ENCODE results near the gene PHF1. TPM values are rescaled to one million over a fixed set of nuclear protein-coding genes. Genes with fewer than 3 reads are reported as not detected.
A peak's percentile ranks its signal among the peaks of the same experiment; 100 is the strongest.

PHF1 gene
- total and polyA plus RNA-seq, 2 of the 13 experiments (the other 11 are each of a cell fraction or from before 2014, with no cell fraction given): 25.4 to 61.9 TPM

DNA sequence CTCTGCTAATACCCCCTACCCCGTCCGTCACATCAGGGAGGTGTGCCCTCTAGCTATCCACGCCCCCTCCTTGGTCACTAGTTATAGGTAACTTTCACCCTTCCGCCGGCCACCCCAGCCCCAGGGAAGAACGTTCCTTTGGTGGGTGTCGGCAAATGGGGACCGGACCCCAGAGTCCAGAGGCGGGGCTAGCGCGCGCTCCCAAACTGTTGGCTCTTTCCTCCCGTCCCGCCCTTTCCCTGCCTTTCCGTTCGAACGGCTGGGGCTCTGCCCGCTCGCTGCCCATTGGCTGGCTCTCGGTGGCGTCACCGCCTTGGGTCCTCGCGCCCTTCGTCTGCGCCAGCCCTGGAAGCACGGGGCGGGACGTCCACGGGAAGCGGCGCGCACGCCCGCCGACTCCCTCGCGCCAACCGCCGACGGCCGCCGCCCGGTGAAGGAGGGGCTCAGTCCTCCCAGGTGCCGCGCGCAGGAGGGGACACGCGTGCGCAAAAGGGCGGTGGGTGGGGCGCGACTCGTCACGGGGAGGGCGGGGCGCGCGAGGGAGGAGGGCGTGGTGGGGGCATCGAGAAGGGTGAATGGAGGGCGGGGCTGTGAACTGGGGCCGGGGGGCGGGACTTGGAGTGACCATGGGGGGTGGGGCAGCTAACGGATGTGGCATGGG lies 634 bp upstream of the PHF1 start (continued):
- TF ChIP-seq SMARCE1 (IDR thresholded peaks at IDR 0.05; ENCODE audit: borderline replicate concordance) (no peak), FOXK2 (IDR thresholded peaks at IDR 0.05) (no peak), BCL6 (CRISPR knock-in tag; IDR thresholded peaks at IDR 0.05) (no peak), RXRA (CRISPR knock-in tag; IDR thresholded peaks at IDR 0.05) (peak; percentile 50; the same call in 1 of the 2 replicates), MYC (CRISPR knock-in tag; IDR thresholded peaks at IDR 0.05; ENCODE audit: borderline replicate concordance) (peak; percentile 92), U2AF1 (optimal IDR thresholded peaks at IDR 0.05; ENCODE audit: low read depth, low read length) (no peak), CBX1 (IDR thresholded peaks at IDR 0.05; ENCODE audit: low read depth) (peak; percentile 91), SNAPC2 (CRISPR knock-in tag; IDR thresholded peaks at IDR 0.05) (peak; percentile 98; the same call in 1 of the 2 replicates), ZNF790 (CRISPR knock-in tag; IDR thresholded peaks at IDR 0.05; ENCODE audit: borderline replicate concordance) (peak; percentile 83; the same call in 1 of the 2 replicates), MTA3 (CRISPR knock-in tag; IDR thresholded peaks at IDR 0.05) (no peak), MEIS2 (CRISPR knock-in tag; IDR thresholded peaks at IDR 0.05) (peak; percentile 91), JUND (CRISPR knock-in tag; IDR thresholded peaks at IDR 0.05) (peak; percentile 70; the same call in 1 of the 2 replicates), NONO (IDR thresholded peaks at IDR 0.05) (no peak), NONO (CRISPR knock-in tag; conservative IDR thresholded peaks at IDR 0.05) (peak; percentile 100)
- TF ChIP-seq, protein P1, sequence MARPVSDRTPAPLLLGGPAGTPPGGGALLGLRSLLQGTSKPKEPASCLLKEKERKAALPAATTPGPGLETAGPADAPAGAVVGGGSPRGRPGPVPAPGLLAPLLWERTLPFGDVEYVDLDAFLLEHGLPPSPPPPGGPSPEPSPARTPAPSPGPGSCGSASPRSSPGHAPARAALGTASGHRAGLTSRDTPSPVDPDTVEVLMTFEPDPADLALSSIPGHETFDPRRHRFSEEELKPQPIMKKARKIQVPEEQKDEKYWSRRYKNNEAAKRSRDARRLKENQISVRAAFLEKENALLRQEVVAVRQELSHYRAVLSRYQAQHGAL (CRISPR knock-in tag; IDR thresholded peaks at IDR 0.05; ENCODE audit: not compliant biosample characterization): peak; percentile 72
- TF ChIP-seq, protein P2, sequence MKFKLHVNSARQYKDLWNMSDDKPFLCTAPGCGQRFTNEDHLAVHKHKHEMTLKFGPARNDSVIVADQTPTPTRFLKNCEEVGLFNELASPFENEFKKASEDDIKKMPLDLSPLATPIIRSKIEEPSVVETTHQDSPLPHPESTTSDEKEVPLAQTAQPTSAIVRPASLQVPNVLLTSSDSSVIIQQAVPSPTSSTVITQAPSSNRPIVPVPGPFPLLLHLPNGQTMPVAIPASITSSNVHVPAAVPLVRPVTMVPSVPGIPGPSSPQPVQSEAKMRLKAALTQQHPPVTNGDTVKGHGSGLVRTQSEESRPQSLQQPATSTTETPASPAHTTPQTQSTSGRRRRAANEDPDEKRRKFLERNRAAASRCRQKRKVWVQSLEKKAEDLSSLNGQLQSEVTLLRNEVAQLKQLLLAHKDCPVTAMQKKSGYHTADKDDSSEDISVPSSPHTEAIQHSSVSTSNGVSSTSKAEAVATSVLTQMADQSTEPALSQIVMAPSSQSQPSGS (CRISPR knock-in tag; IDR thresholded peaks at IDR 0.05): peak; percentile 97
- TF ChIP-seq, protein P3, sequence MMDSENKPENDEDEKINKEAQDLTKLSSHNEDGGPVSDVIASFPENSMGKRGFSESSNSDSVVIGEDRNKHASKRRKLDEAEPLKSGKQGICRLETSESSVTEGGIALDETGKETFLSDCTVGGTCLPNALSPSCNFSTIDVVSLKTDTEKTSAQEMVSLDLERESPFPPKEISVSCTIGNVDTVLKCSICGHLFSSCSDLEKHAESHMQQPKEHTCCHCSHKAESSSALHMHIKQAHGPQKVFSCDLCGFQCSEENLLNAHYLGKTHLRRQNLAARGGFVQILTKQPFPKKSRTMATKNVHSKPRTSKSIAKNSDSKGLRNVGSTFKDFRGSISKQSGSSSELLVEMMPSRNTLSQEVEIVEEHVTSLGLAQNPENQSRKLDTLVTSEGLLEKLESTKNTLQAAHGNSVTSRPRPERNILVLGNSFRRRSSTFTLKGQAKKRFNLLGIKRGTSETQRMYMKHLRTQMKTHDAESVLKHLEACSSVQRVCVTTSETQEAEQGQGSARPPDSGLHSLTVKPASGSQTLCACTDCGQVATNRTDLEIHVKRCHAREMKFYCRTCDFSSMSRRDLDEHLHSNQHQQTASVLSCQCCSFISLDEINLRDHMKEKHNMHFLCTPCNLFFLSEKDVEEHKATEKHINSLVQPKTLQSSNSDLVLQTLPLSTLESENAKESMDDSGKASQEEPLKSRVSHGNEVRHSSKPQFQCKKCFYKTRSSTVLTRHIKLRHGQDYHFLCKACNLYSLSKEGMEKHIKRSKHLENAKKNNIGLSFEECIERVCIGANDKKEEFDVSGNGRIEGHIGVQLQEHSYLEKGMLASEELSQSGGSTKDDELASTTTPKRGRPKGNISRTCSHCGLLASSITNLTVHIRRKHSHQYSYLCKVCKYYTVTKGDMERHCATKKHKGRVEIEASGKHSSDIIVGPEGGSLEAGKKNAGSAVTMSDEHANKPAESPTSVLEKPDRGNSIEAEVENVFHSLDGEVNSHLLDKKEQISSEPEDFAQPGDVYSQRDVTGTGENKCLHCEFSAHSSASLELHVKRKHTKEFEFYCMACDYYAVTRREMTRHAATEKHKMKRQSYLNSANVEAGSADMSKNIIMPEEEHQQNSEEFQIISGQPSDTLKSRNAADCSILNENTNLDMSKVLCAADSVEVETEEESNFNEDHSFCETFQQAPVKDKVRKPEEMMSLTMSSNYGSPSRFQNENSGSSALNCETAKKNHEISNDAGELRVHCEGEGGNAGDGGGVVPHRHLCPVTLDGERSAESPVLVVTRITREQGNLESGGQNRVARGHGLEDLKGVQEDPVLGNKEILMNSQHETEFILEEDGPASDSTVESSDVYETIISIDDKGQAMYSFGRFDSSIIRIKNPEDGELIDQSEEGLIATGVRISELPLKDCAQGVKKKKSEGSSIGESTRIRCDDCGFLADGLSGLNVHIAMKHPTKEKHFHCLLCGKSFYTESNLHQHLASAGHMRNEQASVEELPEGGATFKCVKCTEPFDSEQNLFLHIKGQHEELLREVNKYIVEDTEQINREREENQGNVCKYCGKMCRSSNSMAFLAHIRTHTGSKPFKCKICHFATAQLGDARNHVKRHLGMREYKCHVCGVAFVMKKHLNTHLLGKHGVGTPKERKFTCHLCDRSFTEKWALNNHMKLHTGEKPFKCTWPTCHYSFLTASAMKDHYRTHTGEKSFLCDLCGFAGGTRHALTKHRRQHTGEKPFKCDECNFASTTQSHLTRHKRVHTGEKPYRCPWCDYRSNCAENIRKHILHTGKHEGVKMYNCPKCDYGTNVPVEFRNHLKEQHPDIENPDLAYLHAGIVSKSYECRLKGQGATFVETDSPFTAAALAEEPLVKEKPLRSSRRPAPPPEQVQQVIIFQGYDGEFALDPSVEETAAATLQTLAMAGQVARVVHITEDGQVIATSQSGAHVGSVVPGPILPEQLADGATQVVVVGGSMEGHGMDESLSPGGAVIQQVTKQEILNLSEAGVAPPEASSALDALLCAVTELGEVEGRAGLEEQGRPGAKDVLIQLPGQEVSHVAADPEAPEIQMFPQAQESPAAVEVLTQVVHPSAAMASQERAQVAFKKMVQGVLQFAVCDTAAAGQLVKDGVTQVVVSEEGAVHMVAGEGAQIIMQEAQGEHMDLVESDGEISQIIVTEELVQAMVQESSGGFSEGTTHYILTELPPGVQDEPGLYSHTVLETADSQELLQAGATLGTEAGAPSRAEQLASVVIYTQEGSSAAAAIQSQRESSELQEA (CRISPR knock-in tag; IDR thresholded peaks at IDR 0.05; ENCODE audit: not compliant biosample characterization): peak; percentile 53
- TF ChIP-seq, protein P4, sequence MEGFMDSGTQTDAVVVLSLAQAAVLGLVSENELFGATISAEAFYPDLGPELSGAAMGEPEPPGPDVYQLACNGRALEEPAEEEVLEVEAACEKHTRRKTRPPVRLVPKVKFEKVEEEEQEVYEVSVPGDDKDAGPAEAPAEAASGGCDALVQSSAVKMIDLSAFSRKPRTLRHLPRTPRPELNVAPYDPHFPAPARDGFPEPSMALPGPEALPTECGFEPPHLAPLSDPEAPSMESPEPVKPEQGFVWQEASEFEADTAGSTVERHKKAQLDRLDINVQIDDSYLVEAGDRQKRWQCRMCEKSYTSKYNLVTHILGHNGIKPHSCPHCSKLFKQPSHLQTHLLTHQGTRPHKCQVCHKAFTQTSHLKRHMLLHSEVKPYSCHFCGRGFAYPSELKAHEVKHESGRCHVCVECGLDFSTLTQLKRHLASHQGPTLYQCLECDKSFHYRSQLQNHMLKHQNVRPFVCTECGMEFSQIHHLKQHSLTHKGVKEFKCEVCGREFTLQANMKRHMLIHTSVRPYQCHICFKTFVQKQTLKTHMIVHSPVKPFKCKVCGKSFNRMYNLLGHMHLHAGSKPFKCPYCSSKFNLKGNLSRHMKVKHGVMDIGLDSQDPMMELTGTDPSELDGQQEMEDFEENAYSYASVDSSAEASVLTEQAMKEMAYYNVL (CRISPR knock-in tag; IDR thresholded peaks at IDR 0.05; ENCODE audit: borderline replicate concordance): peak; percentile 76; the same call in 1 of the 2 replicates
